Suprapubic skin (tissue), 3 donors: ENCODE results near the gene SIPA1L3.

Experiments
- EP300 ChIP-seq: sonication (generic); formaldehyde crosslinking; IDR thresholded peaks from one replicate; pipeline ENCODE4 v1.6.1; 2017; ENCODE audit warnings: antibody characterized with exemption
- POLR2A ChIP-seq, 2 donors: fragments of 450-650 bp; IDR thresholded peaks; one replicate each; pipeline ENCODE4 v1.6.1; 2017; ENCODE audit warnings: antibody characterized with exemption in 2 of 2, mild to moderate bottlenecking in 2 of 2, moderate library complexity in 2 of 2
- TF ChIP-seq, protein P1 (sequence below), 2 donors: fragments of 200-600 bp in 1 of 2; fragments of 450-650 bp in 1 of 2; sonication (generic) in 1 of 2; IDR thresholded peaks; one replicate each; pipeline ENCODE4 v1.5.1; 2016 to 2019; ENCODE audit warnings: antibody characterized with exemption in 2 of 2, mild to moderate bottlenecking in 1 of 2, moderate library complexity in 1 of 2

DNA sequence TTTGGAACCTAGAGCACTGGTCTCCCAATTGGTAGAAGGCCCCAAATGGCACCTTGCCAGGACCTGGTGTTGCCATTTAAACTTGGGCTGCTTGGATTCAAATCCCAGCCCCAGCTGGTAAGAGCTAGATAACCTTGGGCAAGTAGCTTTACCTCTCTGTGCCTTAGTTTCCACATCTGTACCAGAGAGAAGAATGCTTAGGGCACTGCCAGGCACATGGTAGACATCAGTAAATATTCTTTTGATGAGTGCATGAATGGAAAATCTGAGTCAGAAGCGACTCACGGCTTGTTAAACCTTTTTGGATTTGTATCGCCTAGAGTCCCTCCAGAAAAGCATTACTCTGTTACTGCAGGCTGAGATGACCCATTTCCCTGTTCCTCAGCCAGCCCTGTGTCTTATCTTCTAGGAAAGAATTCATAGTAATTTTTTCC lies 90.9 kb downstream of the SIPA1L3 start:
- TF ChIP-seq, protein P1, sequence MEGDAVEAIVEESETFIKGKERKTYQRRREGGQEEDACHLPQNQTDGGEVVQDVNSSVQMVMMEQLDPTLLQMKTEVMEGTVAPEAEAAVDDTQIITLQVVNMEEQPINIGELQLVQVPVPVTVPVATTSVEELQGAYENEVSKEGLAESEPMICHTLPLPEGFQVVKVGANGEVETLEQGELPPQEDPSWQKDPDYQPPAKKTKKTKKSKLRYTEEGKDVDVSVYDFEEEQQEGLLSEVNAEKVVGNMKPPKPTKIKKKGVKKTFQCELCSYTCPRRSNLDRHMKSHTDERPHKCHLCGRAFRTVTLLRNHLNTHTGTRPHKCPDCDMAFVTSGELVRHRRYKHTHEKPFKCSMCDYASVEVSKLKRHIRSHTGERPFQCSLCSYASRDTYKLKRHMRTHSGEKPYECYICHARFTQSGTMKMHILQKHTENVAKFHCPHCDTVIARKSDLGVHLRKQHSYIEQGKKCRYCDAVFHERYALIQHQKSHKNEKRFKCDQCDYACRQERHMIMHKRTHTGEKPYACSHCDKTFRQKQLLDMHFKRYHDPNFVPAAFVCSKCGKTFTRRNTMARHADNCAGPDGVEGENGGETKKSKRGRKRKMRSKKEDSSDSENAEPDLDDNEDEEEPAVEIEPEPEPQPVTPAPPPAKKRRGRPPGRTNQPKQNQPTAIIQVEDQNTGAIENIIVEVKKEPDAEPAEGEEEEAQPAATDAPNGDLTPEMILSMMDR (IDR thresholded peaks at IDR 0.05), result no peak
- TF ChIP-seq EP300, result no peak
- TF ChIP-seq POLR2A (IDR thresholded peaks at IDR 0.05), result no peak
